GM18951 (cell line): ENCODE measurements around the gene NAV2.

Experiments used
- POLR2A ChIP-seq: IDR thresholded peaks from 4 replicates; pipeline ENCODE4 v1.6.1; 2011; ENCODE audit warnings: mild to moderate bottlenecking; ENCODE audit not compliant: insufficient read length, insufficient read depth; ENCODE audit errors: extremely low read depth
- in situ Hi-C: fragments of 300-500 bp; cut with MboI; formaldehyde crosslinking; loops from one replicate; pipeline ENCODE4 v1.12.0; 2022; ENCODE audit warnings: low sequenced_read_pairs, mixed read lengths, inconsistent platforms; ENCODE audit not compliant: unreplicated experiment

The NAV2 gene

DNA sequence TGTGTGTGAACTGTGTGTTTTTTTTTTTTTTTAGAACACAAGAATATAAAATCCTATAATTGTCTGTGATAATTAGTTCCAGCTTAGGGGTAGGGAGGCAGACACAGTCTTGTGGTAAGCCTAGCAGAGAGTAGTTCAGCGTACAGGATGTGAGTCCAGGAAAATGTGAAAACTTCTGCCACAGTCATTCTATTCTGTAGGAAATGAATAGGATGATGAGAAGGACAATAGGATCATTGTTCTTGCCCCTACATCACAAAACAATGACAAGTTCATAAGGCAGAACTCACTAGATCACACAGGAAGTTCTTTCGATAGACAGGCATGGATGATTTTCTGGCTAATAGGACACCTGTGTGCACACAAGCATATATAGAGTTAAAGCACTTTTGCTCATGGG is 132.2 kb downstream of the NAV2 start:
- no peak for TF ChIP-seq POLR2A
- in situ Hi-C loops, result no loop called here

DNA sequence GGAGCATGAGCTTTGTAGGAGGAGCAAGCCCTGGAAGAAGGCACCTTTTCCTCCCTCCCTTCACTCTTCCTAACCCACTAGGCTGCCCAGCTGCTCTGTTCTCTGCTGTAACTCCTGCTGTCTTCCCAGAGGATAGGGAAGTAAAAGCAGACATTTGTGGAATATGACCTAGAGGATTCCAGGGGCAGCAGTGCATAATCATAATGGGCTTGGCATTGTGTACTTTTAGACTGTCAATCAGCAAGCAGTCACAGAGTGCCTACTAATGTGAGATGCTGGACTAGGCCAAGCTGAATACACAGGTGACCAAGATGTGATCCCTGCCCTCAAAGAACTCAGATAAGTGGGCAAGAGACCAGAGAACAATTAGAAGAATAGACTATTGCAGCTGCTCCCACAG is 133.0 kb downstream of the NAV2 start:
- TF ChIP-seq POLR2A, result no peak
- in situ Hi-C loops, result no loop called here

DNA sequence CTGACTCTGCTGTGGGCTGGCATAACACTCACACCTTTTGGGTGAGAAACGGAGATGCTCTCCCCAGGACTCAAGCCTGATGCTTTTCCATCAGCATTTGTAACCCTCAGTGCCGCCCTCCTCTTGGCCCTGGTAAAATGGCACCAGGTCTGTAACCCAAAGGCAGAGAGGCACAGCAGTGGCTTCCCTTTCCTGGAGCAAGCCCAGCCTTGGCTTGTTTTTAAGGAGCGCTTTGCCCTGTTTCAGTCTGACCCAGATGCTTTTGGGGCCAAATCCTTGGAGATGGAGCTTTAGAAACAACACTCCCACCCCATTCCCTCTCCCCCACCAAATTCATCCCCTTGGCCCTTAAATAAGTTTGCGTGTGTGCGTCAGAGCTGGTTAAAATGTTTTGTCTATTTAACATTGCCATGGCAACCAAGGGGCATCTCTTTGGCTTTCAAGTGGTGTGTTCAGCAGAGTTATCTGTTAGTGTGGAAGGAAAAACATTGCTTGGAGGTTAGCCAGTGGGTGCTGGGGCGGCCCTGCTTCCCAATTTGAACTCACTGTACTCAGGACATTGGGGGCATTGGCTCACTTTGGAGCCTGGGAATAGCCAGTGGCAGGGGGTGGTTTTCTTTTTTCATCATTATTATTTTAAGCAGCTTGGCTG is 134.1 kb downstream of the NAV2 start:
- TF ChIP-seq POLR2A, result no peak
- in situ Hi-C loops, result no loop called here

DNA sequence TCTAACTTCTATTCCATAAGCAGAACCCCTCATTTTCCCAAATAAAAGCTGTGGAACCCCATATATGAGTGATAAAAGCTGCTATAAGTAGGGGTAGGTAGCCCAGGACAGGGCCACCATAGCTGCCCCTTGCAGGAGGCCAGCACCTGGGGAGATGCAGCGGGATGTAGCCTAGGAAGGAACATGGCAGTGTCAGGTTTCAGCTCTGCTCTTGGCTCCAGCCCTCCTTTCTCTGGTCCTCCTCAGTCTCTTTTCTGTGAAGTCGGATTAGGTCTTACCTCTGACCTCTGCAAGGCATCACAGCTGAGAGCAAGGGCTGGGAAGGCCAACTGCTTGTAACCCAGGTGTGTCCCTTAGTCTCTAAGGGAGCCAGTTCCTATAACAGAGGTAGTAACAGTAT is 135.6 kb downstream of the NAV2 start:
- in situ Hi-C loops, result no loop called here
- no peak for TF ChIP-seq POLR2A

DNA sequence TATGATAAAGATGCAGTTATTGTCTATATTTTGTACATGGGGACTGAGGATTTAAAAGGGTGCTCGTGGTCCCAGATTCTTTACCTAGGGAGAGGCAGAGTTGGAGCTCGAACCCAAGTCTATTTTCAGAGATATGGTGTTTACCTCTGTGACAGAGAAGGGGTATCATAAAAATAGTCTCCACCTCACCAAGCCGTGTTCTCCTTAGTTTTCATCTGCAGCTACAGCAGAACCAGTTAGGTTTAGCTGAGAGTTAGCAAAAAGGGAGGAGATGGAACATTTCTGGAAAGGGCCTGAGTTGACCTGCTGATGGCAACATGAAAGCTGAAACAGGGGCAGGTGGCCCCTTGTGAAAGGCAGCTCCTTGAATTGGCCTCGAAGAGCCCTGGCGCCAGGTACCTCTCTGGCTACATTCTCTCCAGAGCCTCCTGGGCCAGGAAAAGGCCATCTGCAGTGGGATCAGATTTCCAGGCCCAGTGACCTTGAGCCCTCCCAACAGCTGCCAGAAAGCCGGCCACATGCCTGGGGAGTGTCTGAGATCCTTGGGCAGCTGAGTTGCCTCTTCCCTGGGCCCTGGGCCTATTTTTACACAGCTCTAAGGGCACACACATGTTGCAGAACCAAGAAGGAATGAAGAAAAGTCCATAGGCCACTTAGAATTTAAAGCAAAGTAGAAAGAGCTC is 136.6 kb downstream of the NAV2 start:
- no peak for TF ChIP-seq POLR2A
- in situ Hi-C loops, result no loop called here

DNA sequence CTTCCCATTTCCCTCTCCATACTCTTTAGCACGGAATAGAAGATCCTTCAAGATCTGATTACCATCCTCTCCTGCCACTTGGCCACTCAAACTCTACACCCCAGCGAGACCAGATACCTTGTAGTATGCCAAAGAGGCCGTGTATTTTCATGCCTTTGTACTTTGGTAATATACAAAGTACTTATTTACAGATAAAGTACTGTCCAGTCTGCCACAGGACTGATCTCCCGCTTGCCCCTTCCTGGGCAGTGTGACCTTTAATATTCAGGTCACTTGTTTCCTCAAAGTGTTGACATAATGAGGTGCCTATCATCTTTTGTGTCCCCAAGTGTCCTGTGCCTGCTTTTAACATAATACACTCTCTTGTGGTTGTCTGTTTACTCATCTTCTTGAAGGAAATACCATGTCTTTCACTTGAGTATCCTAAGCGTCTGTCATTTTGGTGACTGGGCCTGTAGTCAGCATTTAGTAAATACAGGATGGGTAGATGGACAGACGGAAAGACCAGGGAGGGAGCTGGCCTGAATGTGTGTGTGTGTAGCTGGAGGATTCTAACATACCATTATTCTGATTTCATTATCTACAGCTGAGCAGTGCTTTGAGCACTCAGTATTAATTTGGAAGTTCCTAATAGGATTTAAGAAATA is 137.4 kb downstream of the NAV2 start:
- in situ Hi-C loops, result no loop called here
- no peak for TF ChIP-seq POLR2A

DNA sequence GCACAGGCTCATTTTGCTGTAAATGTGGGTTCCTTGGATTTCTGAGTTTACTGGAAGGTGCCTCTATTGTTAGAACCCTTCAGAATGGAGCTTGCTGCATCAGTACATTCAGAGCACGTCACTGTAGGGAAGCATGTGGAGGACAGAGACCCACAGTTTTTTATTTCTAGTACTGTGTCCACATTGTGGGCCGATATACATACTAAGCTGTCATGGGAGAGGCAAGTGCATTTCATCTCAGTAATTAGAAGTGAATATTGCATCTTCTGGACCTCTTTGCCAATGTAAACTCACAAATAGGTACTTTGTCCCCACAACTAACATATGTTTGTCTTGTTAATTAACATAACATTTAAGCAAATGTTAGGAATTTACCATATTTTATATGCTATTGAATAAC is 139.7 kb downstream of the NAV2 start:
- TF ChIP-seq POLR2A, result no peak
- in situ Hi-C loops, result no loop called here

DNA sequence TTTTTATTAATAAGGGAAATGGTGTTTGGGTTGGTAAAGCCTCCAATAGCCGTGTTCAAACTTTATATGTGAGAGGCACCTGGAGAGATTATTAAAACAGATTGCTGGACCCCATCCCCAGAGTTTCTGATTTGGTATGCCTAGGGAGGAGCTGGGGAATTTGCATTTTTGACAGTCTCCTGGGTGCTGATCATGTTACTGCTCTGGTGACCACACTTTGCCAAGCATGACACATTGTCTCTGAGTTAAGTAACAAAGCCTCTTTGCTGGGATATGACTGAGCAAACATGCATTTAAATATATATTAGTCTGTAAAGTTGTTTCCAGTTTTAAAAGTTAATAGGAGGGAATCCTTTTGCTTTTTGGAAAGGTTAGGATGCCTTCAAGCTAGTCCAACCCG is 140.4 kb downstream of the NAV2 start:
- in situ Hi-C loops, result no loop called here
- TF ChIP-seq POLR2A, result no peak

DNA sequence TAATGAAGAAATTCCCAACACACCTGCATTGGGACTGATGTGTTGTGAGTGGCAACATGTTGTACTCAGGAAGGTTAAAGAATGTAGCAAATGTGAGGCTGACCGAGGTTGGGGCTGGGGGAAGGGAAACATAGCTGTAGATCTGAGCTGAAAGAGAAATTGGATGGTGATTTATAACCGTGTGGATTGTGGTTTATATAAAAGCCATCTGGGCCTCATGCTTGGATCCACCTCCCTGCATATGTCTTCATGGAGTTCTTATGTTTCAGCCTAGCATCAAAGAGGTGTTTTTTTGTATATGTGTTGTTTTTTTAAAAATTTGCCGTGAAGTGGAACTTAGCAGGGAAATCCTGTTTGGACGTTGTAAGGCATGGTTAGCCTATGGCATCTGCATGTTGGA is 141.3 kb downstream of the NAV2 start:
- in situ Hi-C loops, result no loop called here
- TF ChIP-seq POLR2A, result no peak

DNA sequence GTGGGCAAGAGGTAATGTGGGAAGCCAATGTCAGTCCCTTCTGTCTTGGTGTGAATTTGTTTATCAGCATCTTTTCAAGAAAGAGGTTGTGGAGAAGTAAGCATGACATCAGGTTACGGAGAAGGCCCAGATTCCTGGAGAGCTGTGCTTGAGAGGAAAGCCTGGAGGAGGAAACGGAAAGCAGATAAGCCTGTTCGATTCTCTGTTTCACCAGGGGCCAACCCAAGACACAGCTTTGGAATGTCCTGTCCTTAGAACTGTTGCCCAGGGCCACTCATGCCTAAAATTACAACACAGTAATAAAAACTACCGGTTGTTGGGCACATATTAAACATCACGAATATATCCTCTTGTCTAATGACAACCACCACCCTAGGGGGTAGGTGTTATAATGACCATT is 148.5 kb downstream of the NAV2 start:
- in situ Hi-C loops, result no loop called here
- no peak for TF ChIP-seq POLR2A

DNA sequence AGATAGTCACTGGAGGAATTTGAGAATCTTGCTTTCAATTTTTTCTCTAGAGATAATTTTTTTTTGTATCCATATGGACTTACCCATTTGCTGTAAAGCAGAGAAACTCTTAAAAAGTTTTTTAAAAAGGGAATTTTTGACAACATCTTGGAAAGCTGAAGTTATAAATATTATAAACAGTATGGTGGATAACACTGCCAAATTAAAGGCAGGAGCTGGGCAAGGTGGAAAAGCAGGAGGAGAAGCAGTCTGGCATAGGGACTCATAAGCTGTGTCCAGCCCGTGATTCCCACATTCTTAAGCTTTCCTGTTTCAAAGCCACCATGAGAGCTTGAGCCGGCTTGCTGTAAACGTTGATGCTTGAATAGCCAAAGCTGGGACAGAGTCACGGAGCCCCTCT is 149.5 kb downstream of the NAV2 start:
- no peak for TF ChIP-seq POLR2A

DNA sequence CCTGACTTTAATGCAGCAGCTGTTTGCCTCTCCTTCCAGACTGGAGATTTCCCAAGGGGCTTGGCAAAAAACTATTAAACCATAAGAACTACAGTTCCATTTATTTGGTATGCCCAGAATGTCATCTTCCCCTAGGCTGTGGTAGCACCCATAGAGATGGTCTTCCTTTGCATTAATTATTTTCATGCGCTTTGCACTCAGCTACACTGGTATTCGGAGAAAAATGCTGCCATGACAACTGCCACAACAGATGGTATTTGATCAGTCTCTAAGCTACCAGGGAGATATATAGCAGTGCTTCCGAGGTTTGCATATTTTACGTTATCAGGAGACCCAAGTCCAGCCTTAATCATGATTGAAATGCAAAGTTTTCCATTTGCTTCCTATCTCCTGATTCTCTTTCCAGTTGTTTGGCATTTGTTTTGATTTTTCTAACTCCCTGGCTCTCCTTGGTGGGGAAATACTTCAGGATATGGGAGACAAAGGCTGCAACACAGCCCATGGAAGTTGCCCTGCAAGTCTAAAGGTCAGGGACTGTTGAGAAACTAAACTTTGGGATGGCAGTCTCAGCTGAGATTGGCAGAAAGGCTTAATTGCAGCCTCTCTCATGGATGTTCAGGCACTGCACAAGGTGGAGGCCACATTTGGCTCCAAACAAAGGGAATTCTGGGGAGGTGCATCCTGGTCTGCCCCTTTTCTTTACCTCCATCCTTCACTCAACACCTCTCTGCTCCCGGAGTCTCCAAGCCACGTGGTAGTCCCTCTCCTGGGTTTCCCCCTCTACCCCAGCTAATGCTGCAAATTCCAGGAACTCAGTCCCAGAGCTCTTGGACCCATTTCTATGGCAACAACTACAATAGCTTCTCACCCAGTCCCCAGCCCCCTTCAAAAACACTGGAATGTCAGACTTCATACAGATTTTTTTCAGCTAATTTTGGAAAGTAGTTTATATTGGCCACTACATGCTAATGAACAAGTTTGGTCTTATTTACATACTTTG is 151.8 kb downstream of the NAV2 start:
- no peak for TF ChIP-seq POLR2A
- in situ Hi-C loops, result no loop called here

More for the DNA sequence above, 149.5 kb downstream of the NAV2 start:
- in situ Hi-C loops, result no loop called here

DNA sequence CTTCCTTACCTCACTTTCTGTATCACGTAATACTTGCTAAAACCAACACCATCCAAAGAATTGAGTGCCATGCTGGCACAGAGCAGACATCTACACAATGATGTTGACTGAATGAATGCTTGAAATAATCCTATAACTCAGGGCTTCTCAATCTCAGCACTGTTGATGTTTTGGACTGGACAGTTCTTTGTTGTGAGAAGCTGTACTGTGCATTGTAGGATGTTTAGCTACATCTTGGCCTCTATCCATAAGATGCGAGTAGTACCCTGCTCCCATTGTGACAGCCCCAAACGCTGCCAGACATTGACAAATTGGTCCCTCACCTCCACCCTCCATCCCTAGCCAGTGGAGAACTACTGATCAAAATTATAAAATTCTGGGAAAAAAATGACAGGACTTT is 153.4 kb downstream of the NAV2 start:
- in situ Hi-C loops, result no loop called here
- no peak for TF ChIP-seq POLR2A
